ENCODE results near the gene PLEKHH3.

Gene PLEKHH3

DNA sequence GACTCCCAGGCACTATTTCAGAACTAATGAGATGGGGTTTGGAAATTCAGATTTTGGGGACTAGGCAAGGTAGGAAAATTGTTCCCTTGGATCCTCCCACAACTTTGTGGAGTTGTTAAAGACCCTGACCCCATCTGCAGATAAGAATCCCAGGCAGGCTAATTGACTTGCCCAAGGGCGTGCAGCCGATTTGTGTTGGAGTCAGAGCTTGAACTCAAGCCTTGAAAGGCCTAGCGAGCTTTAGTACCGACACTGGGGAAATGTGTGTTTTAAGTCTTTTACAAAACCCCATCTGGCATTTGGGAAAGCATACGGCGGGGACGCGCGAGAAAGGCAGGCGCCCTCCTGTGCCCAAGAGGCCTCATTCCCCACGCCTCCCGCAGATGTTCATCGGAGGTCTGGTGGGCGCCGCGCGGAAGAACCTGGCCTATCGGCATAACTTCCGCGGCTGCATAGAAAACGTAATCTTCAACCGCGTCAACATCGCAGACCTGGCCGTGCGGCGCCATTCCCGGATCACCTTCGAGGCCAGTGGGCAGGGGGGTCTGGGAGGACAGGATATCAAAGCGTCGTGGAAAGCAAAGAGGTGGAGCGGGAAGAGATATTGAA, 9.8 kb upstream of the PLEKHH3 start:
- DNase-seq (ENCODE audit: low spot score), result peak; percentile 1

DNA sequence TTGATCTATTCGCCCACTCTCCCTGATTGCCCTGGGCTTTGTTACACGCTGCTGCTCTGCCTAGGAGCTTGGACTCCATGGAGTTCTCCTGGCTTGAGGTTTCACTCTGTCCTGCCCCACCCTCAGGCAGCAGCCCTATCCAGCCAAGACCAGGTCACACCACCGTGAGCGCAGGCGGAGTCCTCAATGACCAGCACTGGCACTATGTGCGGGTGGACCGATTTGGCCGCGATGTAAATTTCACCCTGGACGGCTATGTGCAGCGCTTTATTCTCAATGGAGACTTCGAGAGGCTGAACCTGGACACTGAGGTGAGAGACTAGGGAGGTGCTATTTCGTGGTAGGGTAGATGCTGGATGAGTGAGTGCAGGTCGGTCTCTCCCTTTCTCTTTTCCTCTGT, 9.0 kb upstream of the PLEKHH3 start:
- no peak for DNase-seq (ENCODE audit: low spot score)

DNA sequence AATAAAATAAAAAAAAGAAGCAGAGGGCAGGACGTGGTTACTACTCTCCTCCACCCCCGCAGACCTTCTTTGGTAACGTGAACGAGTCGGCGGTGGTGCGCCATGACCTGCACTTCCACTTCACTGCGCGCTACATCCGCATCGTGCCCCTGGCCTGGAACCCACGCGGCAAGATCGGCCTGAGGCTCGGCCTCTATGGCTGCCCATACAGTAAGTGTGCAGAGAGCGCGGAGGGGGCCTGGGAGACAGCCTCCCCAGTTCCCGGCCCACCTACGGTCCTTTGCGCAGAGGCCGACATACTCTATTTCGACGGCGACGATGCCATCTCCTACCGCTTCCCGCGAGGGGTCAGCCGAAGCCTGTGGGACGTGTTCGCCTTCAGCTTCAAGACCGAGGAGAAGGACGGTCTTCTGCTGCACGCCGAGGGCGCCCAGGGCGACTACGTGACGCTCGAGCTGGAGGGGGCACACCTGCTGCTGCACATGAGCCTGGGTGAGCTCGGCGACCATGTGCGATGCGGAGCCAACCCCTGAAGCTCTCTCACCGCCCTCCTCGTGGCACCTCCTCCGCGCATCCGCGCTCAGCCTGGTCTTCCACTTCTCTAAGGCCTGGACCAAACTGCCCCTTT, 8.2 kb upstream of the PLEKHH3 start:
- DNase-seq (ENCODE audit: low spot score), result no peak

DNA sequence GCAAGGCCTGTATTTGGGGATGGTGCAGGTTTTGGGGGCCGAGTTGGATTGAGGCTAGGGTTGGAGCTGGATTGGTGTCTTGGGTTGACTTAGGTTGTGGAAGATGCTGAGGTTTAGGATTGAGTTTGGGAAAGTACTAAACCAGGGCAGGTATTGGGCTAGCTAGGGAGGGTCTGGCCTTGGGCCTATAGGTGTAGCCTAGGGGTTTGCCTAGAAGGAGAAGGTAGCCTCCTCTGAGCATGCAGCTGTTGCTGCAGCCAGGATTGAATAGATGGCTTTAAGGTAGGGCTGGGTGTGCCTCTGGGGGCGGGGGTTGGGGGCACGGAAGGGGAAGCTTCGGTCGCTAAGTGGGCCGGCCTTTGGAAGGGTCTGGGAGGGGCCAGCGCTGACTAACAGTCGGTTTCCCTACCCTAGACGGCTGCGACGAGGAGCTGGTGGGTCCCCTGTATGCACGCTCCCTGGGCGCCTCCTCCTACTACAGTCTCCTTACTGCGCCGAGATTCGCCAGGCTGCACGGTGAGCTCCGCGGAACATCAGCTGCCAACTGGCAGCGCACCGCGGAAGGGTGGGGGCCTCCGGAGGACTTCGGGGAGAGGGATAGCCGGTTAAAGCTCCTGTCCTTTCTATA, 6.7 kb upstream of the PLEKHH3 start:
- no peak for DNase-seq (ENCODE audit: low spot score)

DNA sequence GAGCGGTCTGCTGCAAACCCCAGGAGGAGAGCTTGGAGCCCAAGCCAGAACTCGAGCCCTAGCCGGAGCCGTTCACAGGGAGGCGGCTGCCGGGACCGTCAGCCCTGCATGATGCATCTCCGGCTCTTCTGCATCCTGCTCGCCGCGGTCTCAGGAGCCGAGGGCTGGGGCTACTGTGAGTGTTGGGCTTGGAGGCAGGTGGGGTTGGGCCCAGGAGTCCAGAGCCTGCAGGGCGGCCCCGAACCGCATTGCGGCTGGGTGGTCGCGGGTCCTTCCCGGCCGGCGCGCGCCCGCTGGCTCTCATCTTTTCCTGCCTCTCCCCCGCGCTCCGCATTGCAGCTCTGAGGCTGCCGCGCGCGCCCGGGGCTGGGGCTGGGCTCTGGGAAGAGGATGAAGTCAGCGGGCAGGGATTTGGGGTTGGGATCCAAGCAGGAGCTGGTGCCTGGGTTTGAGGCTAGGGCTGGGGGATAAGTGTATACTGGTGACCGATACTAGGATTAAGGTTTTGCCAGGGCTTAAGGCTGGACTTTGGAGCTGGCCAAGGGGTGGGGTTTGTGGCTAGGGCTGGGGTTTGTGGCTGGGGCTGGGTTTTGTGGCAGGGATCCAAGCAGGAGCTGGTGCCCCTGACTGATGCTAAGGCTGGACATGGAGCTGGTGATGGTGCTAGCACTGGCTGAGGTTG, 6.1 kb upstream of the PLEKHH3 start:
- peak; percentile 73 for DNase-seq (ENCODE audit: low spot score)

DNA sequence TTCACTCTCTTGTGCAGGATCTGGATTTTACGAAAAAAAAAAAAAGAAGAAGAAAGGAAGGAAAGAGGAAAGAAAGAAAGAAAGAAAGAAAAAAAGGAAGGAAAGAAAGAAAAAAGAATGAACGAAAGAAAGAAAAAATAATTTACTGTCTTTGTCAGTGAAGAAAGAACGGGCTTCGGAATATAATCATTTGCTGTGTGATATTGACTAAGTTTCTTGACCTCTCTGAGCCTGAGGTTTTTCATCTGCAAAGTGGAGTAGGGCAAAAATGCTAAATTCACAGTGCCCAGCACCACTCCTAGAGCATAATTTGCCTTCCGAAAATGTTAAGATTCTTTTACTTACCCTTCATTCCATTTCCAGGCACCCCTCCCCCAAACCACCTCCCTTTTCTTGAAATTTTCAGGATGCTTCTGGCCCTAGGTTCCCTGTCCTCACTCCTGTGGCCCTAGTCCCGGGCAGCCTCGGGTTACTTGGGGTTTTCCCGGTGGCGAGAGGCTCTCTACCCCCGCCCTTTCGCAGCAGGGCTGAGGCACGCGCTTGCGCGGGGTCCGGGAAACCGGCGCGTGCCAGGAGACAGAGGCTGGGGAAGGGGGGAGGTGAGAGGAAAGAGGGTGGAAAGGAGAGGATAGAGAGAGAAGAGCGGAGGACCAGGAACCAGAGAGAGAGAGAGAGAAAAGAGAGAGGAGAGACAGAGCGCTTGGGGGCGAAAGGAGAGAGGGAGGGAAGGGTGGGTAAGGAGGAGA, 5.4 kb upstream of the PLEKHH3 start, which contains the start of gene CNTNAP1:
TSS of gene CNTNAP1 (plus strand) at position 556 of the 746 bp plus-strand sequence. CDS start 299 bp downstream, outside the sequence.
- DNase-seq (ENCODE audit: low spot score), result peak; percentile 90

DNA sequence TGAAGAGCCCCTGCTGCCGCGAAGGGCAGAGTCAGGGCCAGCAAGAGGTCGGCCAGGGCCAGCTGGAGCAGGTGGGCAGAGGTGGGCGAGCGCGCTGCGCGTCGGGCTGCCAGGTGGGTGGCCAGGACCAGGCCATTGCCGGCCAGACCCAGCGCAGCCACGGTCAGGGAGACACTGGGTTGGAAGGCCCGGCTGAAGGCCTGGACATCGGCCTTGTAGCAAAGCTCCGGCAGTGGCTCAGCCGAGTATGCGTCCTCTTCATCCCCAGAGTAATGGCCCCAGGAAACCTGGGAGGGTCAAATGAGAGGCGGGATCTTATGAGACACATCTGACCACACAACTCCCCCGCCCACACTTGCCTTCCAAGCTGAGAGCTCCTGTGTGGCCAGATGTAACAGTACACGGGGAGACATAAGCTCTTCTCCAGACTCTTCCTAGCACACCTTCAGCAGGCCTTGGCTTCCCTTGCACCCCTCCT, 3.6 kb upstream of the PLEKHH3 start:
- no peak for DNase-seq (ENCODE audit: low spot score)

DNA sequence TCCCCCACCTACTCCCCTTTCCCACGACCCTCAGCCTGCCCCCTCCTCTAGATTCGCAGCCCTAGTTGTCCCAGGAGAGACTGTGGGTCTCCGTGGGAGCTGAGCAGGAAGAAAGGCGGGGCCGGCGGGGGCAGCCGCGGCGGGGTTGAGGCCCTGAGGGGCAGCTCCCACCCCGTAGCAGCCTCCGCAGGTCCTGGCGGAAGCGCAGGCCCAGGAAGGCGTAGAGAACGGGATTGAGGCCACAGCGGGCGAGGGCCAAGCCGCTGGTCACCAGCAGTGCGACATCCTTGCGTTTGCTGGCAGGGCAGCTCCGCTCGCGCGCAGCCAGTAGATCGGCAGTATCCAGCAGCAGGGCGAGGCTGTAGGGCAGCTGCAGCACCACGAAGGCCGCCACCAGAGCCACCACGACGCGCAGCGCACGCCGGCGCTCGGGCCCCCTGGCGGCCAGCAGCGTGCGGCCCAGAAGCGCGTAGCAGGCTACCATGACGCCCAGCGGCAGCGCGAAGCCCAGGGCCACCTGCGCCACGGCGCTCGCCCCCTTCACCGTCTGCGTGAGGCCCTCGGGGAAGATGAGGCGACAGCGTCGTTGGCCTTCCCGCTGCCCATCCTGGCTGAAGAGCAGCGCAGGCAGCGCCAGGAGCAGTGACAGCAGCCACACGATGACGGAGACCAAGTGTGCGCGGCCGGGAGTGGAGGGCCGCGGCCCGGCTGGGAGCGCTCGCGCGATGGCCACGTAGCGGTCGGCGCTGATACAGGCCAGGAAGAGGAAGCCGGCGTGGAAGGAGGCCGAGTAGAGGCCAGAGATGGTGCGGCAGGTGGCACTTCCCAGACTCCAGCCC, 2.9 kb upstream of the PLEKHH3 start:
- peak; percentile 90 for DNase-seq (ENCODE audit: low spot score)

DNA sequence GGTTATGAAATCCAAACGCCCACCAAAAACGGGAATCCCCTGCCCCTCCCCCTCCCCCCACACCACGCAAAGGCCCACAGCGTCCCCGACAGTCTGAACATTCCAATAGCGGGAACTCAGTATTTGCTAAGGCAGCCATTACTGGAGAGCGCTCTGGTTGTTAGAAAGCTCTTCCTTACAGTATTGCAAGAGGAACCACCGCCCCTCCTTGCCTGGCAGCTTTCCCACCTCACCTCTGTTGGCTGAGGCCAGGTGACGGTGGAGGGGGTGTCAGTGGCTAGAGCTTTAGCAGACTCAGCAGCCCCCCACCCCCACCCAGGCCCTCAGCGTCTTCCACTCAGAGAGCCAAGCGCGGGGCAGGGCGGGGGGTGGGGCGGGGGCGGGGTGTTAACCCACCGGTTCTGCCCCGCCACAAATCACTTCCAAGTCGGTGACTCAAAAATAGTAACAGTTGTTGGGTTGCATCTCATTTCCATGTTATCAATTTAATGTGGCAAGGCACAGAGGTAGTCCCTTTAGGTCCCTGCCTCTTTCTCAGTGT, 2.2 kb upstream of the PLEKHH3 start:
- peak; percentile 77 for DNase-seq (ENCODE audit: low spot score)

DNA sequence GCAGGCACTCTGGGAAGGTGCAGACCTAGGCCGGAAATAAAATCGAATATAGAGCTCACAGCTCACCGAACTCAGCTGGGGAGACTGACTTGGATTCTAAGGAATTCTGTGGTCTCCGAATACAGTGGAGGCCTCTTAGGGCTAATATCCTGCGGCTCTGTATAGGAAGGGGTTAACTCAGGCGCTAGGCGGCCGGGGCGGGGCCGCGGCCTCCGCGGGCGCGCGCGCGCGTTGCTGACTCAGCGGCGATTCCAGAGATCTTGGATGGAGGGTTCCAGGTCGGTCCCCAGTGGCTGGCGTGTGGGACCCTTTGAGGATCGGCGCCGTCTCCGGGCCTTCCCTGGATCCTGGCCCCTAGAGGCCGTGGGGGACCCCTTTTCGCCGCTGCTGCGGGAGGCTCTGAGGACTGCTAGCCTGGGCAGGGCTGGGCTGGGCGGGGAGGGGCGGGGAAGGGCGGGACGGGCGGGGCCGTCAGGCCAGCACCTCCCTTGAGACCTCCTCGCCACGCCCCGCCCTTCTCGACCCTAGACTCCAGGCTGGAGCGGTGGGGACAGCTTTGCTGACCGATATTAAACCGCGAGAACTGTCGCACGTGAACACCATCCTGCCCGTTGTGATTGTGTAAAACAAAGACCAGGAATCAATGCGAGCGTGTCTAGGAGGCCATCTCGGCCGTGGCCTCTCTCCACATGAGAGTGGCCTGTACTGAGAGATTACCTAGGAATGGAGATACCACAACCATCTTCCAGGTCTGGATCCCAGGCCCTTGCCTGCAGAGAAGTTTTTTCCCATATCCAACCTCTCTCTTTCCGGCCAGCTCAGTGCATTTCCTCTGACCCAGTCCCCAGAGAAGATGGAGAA, 1.4 kb upstream of the PLEKHH3 start:
- DNase-seq (ENCODE audit: low spot score), result peak; percentile 98

DNA sequence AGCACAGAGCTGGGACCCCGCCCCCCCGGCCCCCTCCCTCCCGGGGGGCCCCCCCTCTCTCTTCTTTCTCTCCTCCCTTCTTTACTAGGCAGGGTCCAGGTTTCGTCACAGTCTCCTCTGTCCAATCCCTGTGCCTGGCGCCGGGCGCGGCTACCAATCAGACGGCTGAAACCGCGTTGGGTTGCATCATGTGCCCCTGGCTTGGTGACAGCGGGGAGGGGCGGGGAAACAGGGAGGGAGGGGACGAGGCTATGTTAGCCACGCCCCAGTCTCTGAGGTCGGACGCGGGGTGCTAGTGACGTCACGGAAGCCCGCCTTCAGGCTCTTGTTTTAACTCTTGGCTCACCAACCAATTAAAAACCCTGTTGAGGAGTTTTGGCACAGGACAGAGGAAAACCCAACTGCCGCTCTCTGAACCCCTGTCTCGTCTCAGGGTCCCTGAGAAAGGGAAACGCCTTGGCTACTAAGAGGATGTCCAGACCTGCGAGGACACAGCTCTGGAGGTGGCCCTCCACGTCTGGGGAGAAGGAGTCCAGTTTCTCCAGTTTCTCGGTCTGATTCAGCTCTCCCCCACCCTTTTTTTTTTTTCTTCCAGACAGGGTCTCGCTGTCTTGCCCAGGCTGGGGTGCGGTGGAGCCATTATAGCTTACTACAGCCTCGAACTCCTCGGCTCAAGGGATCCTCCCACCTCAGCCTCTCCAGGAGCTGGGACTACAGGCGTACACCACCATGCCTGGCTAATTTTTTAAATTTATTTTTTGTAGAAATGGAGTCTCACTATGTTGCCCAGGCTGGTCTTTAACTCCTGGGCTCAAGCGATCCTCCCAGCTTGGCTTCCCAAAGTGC, 441 bp upstream of the PLEKHH3 start:
- DNase-seq (ENCODE audit: low spot score), result peak; percentile 99

DNA sequence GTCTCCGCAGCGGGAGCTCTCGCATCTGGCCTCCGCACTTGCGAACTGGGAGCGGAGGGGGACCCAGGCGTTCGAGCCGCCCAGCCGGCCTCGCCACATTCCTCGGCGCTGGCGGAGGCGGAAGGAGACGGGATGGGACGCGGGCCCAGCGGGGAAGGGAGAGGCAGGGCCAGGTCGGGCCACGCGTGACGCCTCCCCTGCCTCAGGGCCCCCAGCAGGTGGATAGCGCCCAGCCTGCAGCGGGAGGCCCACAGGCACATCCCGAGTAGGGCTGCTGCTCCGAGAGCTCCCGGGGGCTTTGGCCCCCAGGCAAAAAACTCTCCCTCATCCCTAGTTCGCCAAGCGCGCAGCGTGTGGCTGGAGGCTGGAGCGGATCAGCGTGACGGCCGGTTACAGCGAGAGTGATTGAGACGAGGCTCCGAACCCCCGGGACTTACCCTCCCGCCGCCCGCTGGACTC, 800 bp downstream of the PLEKHH3 start:
- peak; percentile 67 for DNase-seq (ENCODE audit: low spot score)

DNA sequence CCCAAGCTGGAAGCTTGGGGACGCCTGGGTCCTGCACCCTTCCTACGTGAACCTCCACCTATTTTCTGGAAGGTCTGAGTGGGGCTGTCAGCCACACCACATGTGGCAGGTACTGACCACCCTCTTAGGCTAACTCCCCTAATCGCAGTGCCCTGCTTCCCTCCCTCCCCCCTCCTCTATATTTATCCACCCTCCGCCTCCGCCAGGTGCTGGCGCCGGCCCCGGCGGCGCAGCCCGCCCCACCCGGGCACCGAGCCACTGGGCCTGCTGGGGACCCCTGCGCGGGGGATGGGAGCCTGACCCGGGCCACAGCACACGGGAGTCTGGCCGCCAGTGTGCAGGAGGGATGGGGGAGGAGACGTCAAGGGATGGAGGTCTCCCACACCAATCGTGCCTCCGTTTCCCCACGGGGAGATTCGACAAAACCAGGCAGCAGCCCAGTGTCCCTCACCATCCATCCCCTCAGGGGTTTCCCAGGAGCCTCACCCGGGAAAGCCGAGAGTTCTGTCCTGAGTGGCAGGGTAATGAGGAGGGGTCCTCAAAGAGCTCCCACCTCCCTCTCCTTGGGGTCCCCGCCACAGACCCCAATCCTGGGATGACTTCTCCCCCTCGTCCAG, 1.3 kb downstream of the PLEKHH3 start:
- no peak for DNase-seq (ENCODE audit: low spot score)

DNA sequence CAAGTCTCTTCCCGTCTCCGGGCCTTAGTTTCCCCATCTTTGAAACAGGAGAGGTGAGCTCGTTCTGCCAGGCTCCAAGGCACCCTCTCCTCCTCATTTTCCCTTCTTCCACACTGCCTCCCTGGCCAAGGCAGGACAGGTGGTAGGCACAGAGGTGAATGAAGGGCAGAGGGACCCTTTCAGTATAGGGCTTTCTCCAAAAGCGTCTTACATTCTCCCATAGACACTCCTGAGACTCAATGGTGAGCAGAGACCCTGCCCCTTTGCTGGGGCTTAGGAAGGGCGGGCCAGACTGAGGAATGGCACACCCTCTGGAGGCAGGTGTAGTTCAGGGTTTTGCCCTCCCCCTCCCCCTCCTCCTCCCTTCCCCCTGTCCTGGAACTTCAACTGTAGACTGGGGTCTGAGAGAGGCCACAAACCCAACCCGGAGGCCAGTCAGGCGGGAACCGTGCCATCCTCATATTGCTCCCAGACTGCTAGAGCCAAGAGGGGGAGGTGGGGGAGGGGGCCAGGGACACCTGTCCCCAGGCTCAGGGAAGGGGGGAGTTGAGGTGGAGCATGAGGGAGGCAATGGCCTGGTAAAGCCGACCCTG, 1.9 kb downstream of the PLEKHH3 start:
- DNase-seq (ENCODE audit: low spot score), result no peak

DNA sequence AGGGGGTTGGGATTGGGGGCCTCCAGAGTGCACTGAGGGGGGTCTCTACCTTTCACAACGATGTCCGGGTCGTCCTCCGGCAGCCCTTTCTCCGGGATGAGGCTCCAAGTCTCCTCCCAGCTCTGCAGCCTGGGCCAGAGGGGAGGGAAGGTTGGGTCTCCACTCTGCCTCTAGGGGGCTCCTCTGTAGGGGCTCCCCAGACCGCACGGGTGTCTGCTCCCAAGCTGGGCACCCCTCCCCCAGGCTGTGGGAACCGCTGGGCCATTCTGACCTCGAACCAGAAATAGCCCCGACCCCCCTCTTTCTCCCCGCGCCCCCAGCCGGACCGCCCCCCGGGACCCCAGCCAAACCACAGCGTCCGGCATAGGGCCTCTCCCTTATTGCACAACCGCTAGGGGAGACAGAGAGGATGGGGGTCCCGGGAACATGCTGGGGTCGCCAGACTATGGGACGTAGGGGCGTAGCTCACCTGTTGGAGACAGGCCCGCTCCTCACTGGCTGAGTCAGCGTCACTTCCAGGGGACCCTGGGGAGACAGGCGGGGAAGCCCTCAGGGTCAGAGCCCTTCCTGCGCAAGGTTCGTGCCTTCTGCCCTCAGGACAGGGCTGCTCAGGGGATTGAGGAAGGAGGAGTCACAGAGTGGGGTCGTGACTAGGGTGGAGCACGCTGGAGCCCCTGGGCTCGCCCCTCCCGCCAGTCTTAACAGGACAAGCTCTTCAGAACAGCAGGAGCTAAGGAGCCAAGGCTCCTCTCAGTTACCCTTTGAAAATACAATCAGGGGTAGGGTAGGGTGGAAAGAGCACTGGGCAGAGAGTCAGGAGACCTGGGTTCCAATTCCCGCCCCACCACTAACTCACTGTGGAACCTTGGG, 2.7 kb downstream of the PLEKHH3 start:
- DNase-seq (ENCODE audit: low spot score), result peak; percentile 83

DNA sequence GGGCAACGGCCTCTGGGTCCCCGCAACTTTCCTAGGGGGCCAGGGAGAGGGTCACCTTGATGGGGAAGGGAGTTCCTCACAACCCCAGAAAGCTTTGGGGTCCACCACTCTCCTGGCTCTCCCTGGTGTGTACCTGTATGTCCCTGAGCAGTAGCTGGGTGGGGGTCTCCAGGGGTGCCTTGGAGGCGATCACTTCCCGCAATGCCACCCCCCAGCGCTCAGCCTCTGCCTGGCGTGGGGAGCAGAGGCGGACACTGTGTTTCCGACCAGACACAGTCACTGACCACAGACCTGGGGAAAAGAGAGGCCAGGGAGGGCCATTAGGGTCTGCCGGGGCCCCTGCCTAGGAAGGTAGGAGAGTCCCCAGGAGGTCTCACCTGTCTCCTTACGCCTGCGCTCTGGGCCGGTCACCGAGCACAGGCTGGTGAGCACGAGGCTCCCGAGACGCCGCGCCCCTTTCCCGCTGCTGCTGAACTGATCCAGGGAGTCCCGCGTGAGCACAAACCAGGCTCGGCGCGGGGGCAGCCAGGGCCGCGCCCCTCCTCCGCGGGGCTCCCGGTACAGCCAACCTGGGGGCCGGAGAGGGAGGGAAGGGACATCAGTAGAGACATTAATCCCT, 3.4 kb downstream of the PLEKHH3 start:
- no peak for DNase-seq (ENCODE audit: low spot score)

DNA sequence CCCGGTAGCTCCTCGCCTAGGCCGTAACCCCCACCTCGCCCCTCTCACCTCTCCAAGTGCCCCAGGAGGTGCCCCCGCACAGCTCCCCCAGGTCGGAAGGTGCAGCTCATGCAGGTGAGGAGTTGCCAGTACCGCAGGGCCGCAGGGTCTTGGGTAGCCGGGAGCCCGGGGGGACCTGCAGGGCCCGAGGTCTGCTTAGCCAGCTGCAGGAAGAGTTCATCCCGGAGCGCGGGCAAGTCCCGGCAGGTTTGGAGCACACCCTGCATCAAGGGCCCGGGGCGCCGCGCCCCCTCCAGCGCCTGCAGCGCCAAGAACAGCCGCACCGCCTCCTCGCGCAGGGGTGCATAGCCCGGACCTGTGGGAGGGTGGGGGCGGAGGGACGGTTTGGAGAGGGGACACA, 4.8 kb downstream of the PLEKHH3 start:
- DNase-seq (ENCODE audit: low spot score), result no peak

Data from HuH-7.5 (cell line).